Measurements from ENCODE around the gene GADD45B. TPM values are rescaled to one million over a fixed set of nuclear protein-coding genes. Genes with fewer than 3 reads are reported as not detected.

The GADD45B gene
- total RNA-seq, 1 experiment from 2014 or later, result 16.4 TPM

- H3K4me1 ChIP-seq (ENCODE audit: insufficient read depth, low read length, poor library complexity, severe bottlenecking), result peaks cover 8% of the 10 kb centered on the region
- no TSS peak for BruUV-seq (replicated peaks)
- H3K27me3 ChIP-seq (replicated peaks; ENCODE audit: insufficient read depth, low read depth, low read length, poor library complexity), result no peaks in the 10 kb centered on the region
- DNase-seq (ENCODE audit: low spot score), result peak; percentile 77
- H3K36me3 ChIP-seq (ENCODE audit: insufficient read depth, low read length, poor library complexity, severe bottlenecking), result no peaks in the 10 kb centered on the region
- H3K4me3 ChIP-seq (ENCODE audit: low read depth, low read length, poor library complexity, severe bottlenecking), result peak overlapping the region; percentile 40
- POLR2A ChIA-PET (ENCODE audit: low non-redundant PET), result interaction anchor here (1.1 kb wide), 1 partner anchor 49 kb away, joined by 5 read pairs; the partner anchor contains the start of gene GADD45B
- CTCF ChIA-PET, result no interaction called here
- intact Hi-C loops (cut with micrococcal nuclease; ENCODE audit: unreplicated experiment), result no loop called here
- TF ChIP-seq CTCF (conservative IDR thresholded peaks at IDR 0.05; ENCODE audit: low read depth, low read length) (no peak), EZH2 (IDR thresholded peaks at IDR 0.05; ENCODE audit: borderline replicate concordance, low read depth, low read length, poor library complexity, severe bottlenecking) (no peak)
- peak overlapping the region; percentile 67 for H3K27ac ChIP-seq (ENCODE audit: low read depth, low read length, poor library complexity, severe bottlenecking)
- H3K9me3 ChIP-seq (ENCODE audit: low read depth, low read length, poor library complexity, severe bottlenecking), result no peaks in the 10 kb centered on the region
Observed at GRCh38 chr19:2524840-2525723, 49.2 kb downstream of the GADD45B start.

GRCh38 chr19:2527171-2527570 is 51.2 kb downstream of the GADD45B start:
- Histone ChIP-seq H3K4me3 (ENCODE audit: low read depth, low read length, poor library complexity, severe bottlenecking) (no peak overlapping the region), H3K4me1 (ENCODE audit: insufficient read depth, low read length, poor library complexity, severe bottlenecking) (peaks cover 8% of the 10 kb centered on the region), H3K36me3 (ENCODE audit: insufficient read depth, low read length, poor library complexity, severe bottlenecking) (no peaks in the 10 kb centered on the region), H3K9me3 (ENCODE audit: low read depth, low read length, poor library complexity, severe bottlenecking) (peaks cover 2% of the 10 kb centered on the region), H3K27ac (ENCODE audit: low read depth, low read length, poor library complexity, severe bottlenecking) (no peak overlapping the region), H3K27me3 (replicated peaks; ENCODE audit: insufficient read depth, low read depth, low read length, poor library complexity) (no peaks in the 10 kb centered on the region)
- no peak for TF ChIP-seq CTCF (conservative IDR thresholded peaks at IDR 0.05; ENCODE audit: low read depth, low read length)
- TF ChIP-seq EZH2 (IDR thresholded peaks at IDR 0.05; ENCODE audit: borderline replicate concordance, low read depth, low read length, poor library complexity, severe bottlenecking), result no peak
- DNase-seq (ENCODE audit: low spot score), result no peak
- intact Hi-C loops (cut with micrococcal nuclease; ENCODE audit: unreplicated experiment), result no loop called here
- POLR2A ChIA-PET (ENCODE audit: low non-redundant PET), result no interaction called here
- BruUV-seq (replicated peaks), result no TSS peak
- CTCF ChIA-PET, result no interaction called here

- H3K27ac ChIP-seq (ENCODE audit: low read depth, low read length, poor library complexity, severe bottlenecking), result no peak overlapping the region
- no peak for TF ChIP-seq EZH2 (IDR thresholded peaks at IDR 0.05; ENCODE audit: borderline replicate concordance, low read depth, low read length, poor library complexity, severe bottlenecking)
- H3K27me3 ChIP-seq (replicated peaks; ENCODE audit: insufficient read depth, low read depth, low read length, poor library complexity), result no peaks in the 10 kb centered on the region
- peaks cover 7% of the 10 kb centered on the region for H3K9me3 ChIP-seq (ENCODE audit: low read depth, low read length, poor library complexity, severe bottlenecking)
- no peak overlapping the region for H3K4me3 ChIP-seq (ENCODE audit: low read depth, low read length, poor library complexity, severe bottlenecking)
- intact Hi-C loops (cut with micrococcal nuclease; ENCODE audit: unreplicated experiment), result no loop called here
- no peak for DNase-seq (ENCODE audit: low spot score)
- ChIA-PET POLR2A (ENCODE audit: low non-redundant PET) (no interaction called here), CTCF (no interaction called here)
- no TSS peak for BruUV-seq (replicated peaks)
- H3K4me1 ChIP-seq (ENCODE audit: insufficient read depth, low read length, poor library complexity, severe bottlenecking), result peaks cover 8% of the 10 kb centered on the region
- no peaks in the 10 kb centered on the region for H3K36me3 ChIP-seq (ENCODE audit: insufficient read depth, low read length, poor library complexity, severe bottlenecking)
Observed at GRCh38 chr19:2527686-2528085, 51.8 kb downstream of the GADD45B start.

Small RNA genes lying within 50 kb of the gene (microRNA-seq; reads per million reads assigned to microRNA genes)
- gene MIR7108, result 5.9 reads per million, percentile 19 among the genes with 10 or more reads in this experiment

Other genes with a start within 250 kb of the GADD45B start
- gene PLEKHJ1, start 239.8 kb upstream of the GADD45B start, total RNA-seq (2021), result 73.7 and 75.9 TPM in 2 replicates
- 186 and 187 TPM in 2 replicates for gene SF3A2, start 239.3 kb upstream of the GADD45B start, total RNA-seq (2021)
- gene AMH, start 226.8 kb upstream of the GADD45B start, total RNA-seq (2021), result 15.1 and 16.3 TPM in 2 replicates
- 0.73 TPM in 1 of 2 replicates, not detected in the other for gene JSRP1, start 219.7 kb upstream of the GADD45B start, total RNA-seq (2021)
- gene PEAK3, start 194.0 kb upstream of the GADD45B start, total RNA-seq (2021), result not detected in 2 replicates
- not detected in 2 replicates for gene LINGO3, start 168.0 kb upstream of the GADD45B start, total RNA-seq (2021)
- 137 and 152 TPM in 2 replicates for gene LSM7, start 147.5 kb upstream of the GADD45B start, total RNA-seq (2021)
- gene SPPL2B, start 147.4 kb upstream of the GADD45B start, total RNA-seq (2021), result 86.8 and 94.2 TPM in 2 replicates
- gene TMPRSS9, start 115.9 kb upstream of the GADD45B start, total RNA-seq (2021), result not detected in 2 replicates
- 206 and 213 TPM in 2 replicates for gene TIMM13, start 48.5 kb upstream of the GADD45B start, total RNA-seq (2021)
- gene LMNB2, start 19.2 kb upstream of the GADD45B start, total RNA-seq (2021), result 241 and 243 TPM in 2 replicates
- 0.30 and 1.4 TPM in 2 replicates for gene GNG7, start 226.6 kb downstream of the GADD45B start, total RNA-seq (2021)
- gene DIRAS1, start 245.2 kb downstream of the GADD45B start, total RNA-seq (2021), result 36.8 and 46.5 TPM in 2 replicates

Data from A673 (cell line).